HG03064 (cell line): ENCODE measurements around the gene DDAH1.
"Not testable (repeated sequence)": the region's sequence is repeated elsewhere in the genome, so short reads cannot be mapped to it uniquely, and the experiment has no call there.

Experiments used
- ATAC-seq: cut with Tn5 transposase; IDR thresholded peaks from one replicate; pipeline ENCODE4 v1.9.1; 2021; ENCODE audit warnings: low read depth; ENCODE audit not compliant: unreplicated experiment

Gene DDAH1

DNA sequence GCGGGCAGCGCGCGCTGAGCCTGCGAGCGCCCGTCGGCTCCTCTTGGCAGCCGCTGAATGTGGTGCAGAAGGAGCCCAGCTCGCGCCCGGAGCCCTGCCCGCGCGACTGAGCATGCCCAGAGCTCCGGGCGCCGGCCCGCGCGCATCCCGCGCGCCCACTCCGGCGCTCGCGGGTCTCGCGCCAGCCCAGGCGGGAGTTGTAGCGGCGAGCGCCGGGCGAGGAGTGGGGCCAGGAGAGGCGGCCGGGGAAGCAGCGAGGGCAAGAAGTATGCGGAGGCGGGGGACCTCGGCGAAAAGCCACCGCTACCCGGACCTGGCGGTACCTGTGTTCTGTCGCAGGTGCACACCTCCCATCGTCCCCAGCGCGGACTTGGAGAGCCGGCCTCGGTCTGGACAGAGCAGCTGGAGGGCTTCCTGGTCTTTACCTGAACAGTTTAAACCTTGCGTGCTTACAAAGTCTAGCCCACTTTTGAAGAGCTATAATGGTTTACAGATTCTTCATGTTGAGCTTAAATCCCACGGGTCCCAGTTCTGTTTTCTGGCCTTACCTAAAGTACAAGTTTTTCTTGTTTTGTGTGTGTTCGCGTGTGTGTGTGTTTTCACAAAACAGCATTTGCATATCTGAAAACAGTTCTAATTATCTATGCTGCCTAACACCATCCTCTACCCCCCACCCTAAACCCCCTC, at the start of gene DDAH1:
Gene DDAH1 (minus strand): TSS at position 61 of the 687 bp plus-strand sequence. CDS start 114 bp downstream, outside the sequence.
- ATAC-seq, result no peak

GRCh38 chr1:85513998-85514397, 49.0 kb upstream of the DDAH1 start:
- not testable (repeated sequence) for ATAC-seq

DNA sequence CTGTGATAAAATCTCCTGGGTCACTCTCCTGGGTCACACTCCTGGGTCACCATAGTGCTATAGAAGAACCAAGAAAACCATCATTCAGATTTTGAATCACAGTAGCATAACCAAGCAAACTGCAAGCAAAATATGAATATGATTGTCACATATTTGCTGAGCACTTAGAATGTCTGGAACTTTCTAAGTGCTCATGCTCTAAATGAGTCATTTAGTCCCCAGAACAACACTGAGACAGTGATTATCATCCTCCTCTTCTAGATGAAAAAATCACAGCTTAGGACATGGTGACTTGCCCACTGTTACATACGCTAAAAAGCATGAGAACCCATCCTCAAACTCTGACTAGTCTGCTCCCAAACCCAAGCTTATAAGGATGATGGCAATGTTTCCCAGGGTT, 39.5 kb upstream of the DDAH1 start:
- ATAC-seq, result no peak

- no peak for ATAC-seq
Measured at GRCh38 chr1:85502625-85503083, 37.7 kb upstream of the DDAH1 start.

DNA sequence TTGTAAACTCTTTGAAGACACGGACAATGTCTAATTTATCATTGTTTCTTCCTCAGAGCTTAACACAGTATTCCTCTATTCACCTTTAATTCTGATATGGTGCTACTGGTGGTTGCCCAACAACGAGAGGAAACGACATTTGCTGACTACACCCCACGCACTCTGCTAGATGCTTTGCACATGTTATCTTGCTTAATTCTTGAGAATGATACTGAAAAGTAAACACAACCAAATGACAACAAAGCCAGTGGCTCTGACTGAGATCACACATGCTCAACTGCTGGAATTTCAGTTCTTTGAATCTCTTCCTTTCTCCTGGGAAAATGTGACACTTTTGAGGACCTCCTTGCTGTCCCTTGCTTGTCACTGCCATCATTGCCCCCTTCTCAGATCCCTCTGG, 37.2 kb upstream of the DDAH1 start:
- ATAC-seq, result no peak

DNA sequence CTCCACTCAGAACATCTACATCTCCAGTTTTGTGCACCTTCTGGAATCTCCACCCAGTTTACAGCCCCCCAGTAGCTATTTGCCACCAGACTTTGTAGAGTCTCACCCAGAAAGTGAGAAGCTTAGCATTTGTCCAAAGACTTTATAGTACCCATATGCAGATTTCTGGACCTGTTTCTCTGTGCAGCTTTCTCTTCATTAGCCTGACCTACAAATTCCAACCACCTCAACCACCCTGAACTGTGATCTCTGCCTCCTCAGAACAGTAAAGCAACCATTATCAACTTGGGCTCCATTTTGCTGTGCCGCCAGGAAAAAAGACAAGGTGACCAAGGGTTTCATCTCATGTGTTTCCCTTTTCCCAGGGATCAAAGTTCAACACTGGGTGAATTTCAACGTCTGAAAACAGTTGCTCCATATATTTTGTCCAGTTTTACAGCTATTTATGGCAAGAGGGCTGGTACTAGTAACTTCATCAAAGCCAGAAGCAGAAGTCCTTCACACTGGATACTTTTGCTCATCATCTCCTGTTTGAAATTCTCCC, 36.5 kb upstream of the DDAH1 start:
- no peak for ATAC-seq

- no peak for ATAC-seq
Measured at GRCh38 chr1:85496941-85497582, 32.1 kb upstream of the DDAH1 start.

DNA sequence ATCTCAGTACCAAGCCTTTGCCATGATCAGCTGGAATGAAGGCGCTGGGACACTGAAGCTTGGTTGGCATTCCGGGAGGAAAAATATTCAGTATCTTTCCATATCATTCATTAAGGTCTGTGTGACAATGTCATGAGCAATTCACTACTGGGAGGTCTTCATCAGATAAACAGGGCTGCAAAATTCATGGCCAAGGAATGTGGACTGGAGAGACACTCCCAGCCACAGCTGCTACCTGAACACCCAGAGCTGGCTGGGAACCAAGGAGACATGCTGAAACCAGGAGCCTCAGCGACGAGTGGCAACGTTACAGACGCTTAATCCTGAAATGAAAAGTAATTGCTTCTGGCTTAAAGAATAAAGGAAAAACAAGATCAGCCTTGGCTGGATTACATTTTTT, 30.6 kb upstream of the DDAH1 start:
- no peak for ATAC-seq

- ATAC-seq, result no peak
Measured at GRCh38 chr1:85494904-85495266, 29.9 kb upstream of the DDAH1 start.

GRCh38 chr1:85494074-85494903, 29.3 kb upstream of the DDAH1 start:
- no peak for ATAC-seq

GRCh38 chr1:85490270-85490985, 25.5 kb upstream of the DDAH1 start:
- no peak for ATAC-seq

GRCh38 chr1:85488126-85488525, 23.2 kb upstream of the DDAH1 start:
- ATAC-seq, result no peak

GRCh38 chr1:85485516-85485915, 20.6 kb upstream of the DDAH1 start:
- ATAC-seq, result no peak

- ATAC-seq, result no peak
Measured at GRCh38 chr1:85484716-85485115, 19.8 kb upstream of the DDAH1 start.

- ATAC-seq, result no peak
Measured at GRCh38 chr1:85484264-85484663, 19.3 kb upstream of the DDAH1 start.

DNA sequence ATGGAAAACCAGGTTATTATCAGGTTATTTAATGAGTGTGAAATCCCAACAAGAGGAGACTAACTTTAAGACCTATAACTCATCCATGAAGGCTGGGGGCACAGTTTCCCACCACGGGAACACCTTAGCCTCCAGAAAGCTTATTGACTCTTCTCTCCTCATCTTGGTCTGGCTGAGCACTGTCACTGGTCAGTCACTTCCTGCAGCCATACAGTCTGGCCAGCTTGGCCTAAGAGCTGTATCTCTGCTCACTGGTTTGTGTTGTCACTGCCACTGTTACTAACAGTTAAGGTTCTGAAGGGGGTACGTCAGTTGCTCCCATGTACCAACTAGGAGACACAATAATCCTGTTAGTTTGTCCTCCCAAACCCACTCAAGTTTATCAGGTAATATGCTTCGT, 16.7 kb upstream of the DDAH1 start:
- no peak for ATAC-seq

DNA sequence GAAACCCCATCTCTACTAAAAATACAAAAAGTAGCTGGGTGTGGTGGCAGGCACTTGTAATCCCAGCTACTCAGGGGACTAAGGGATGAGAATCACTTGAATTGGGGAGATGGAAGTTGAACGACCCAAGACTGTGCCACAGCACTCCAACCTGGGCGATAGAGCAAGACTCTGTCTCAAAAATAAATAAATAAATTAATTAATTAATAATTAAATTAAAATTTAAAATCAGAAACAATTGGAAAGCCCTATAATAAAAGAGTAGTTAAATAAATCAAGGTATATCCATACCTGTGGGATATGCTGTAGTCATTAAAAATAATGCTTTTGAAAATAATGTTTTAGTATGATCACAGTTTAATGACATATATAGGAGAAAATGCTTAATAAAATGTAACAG, 15.6 kb upstream of the DDAH1 start:
- no peak for ATAC-seq

GRCh38 chr1:85479491-85479890, 14.5 kb upstream of the DDAH1 start:
- ATAC-seq, result no peak

DNA sequence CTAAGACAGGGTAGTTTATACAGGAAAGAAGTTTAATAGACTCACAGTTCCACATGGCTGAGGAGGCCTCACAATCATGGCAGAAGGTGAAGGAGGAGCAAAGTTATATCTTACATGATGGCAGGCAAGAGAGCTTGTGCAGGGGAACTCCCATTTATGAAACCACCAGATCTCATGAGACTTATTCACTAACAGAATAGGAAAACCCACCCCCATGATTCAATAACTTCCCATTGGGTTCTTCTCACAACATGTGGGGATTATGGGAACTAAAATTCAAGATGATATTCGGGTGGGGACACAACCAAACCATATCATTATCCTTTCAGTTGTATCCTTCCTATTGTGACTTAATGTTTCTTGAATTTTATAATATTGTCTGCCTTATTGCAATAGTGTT, 13.4 kb upstream of the DDAH1 start:
- no peak for ATAC-seq

- no peak for ATAC-seq
Measured at GRCh38 chr1:85475055-85475454, 10.1 kb upstream of the DDAH1 start.

DNA sequence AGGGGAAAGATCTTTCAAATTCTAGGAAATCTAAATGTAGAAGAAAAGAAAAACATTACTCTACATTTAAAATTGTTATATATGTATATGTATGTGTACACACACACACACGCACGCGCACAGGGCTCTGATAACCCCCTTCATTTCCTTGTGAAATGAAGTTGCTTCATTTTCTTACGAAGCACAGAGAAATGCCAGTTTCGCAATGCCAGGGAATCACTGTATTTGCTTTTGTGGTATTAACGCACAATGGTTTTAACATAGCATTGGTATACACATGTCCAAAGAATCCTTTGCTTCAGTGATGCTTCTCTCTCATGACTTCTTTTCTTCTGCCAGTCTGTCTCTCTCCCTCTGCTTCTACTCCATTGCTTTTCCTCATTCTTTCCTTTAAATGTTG, 8.4 kb upstream of the DDAH1 start:
- no peak for ATAC-seq
